PFSK-1 (cell line): ENCODE results near the gene CHD6.

Source experiments
- FOXP2 ChIP-seq: optimal IDR thresholded peaks from 2 replicates; pipeline ENCODE3; 2011; ENCODE audit warnings: borderline replicate concordance, control low read depth, inconsistent platforms; ENCODE audit not compliant: insufficient read depth; ENCODE audit errors: extremely low read length, extremely low read depth
- POLR2AphosphoS5 ChIP-seq: IDR thresholded peaks from 2 replicates; pipeline ENCODE4 v1.6.1; 2012; ENCODE audit warnings: low read depth, mild to moderate bottlenecking, control low read depth, low read length, moderate library complexity
- SIN3A ChIP-seq: IDR thresholded peaks from 2 replicates; pipeline ENCODE4 v1.6.1; 2012; ENCODE audit warnings: mild to moderate bottlenecking, low read length, moderate library complexity, borderline replicate concordance; ENCODE audit not compliant: insufficient read depth
- TAF1 ChIP-seq: IDR thresholded peaks from 2 replicates; pipeline ENCODE4 v1.6.1; 2012; ENCODE audit warnings: low read length, control low read depth, borderline replicate concordance; ENCODE audit not compliant: insufficient read depth
- TF ChIP-seq, protein P1 (sequence below), 2 experiments: IDR thresholded peaks; 2 replicates each; pipeline versions ENCODE4 v1.6.1 to v1.8.0; 2011 to 2012; ENCODE audit warnings: low read depth in 2 of 2, low read length in 2 of 2, control low read depth in 1 of 2, inconsistent platforms in 1 of 2, mild to moderate bottlenecking in 1 of 2, moderate library complexity in 1 of 2; ENCODE audit not compliant: insufficient read depth in 1 of 2

The CHD6 gene

DNA sequence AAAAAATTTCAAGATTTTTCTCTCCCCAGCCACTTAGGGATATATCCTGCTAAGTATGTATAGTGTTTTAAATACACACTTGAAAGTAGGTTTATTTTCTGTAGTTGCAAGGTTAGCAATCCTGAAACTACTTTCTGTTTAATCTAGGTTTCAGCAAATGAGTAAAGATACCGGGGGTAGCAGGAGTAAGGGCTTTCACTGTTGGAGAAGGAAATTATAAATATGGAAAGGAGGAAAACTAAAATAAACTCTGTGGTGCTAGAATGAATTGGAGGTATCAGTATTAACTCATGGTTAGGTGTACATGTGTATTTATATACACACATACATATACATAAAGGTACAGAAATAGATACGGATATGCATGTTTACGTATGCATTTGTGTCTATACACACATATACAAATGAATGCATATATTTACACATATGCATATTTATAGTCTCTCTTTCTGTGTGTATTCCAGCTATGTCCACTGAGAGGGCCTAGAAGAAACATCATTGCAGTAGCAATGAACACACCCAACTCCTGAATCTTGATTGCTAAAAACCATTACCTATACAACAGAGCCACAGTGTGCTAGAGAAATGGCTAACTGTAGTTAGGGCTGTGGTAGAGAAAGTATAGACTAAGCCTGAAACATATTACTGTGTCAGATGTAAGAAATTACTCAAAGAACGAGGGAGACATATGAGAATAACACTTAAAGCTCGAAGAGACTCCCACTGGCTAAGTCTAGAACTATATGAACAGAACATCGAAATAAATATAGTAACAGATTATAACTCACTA, 155.6 kb downstream of the CHD6 start:
- TF ChIP-seq, protein P1, sequence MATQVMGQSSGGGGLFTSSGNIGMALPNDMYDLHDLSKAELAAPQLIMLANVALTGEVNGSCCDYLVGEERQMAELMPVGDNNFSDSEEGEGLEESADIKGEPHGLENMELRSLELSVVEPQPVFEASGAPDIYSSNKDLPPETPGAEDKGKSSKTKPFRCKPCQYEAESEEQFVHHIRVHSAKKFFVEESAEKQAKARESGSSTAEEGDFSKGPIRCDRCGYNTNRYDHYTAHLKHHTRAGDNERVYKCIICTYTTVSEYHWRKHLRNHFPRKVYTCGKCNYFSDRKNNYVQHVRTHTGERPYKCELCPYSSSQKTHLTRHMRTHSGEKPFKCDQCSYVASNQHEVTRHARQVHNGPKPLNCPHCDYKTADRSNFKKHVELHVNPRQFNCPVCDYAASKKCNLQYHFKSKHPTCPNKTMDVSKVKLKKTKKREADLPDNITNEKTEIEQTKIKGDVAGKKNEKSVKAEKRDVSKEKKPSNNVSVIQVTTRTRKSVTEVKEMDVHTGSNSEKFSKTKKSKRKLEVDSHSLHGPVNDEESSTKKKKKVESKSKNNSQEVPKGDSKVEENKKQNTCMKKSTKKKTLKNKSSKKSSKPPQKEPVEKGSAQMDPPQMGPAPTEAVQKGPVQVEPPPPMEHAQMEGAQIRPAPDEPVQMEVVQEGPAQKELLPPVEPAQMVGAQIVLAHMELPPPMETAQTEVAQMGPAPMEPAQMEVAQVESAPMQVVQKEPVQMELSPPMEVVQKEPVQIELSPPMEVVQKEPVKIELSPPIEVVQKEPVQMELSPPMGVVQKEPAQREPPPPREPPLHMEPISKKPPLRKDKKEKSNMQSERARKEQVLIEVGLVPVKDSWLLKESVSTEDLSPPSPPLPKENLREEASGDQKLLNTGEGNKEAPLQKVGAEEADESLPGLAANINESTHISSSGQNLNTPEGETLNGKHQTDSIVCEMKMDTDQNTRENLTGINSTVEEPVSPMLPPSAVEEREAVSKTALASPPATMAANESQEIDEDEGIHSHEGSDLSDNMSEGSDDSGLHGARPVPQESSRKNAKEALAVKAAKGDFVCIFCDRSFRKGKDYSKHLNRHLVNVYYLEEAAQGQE (IDR thresholded peaks at IDR 0.05; ENCODE audit: insufficient read depth in 1 of 2, low read depth in 2 of 2, low read length in 2 of 2) = no peak
- TF ChIP-seq POLR2AphosphoS5 (no peak), TAF1 (no peak), FOXP2 (no peak), SIN3A (no peak)

DNA sequence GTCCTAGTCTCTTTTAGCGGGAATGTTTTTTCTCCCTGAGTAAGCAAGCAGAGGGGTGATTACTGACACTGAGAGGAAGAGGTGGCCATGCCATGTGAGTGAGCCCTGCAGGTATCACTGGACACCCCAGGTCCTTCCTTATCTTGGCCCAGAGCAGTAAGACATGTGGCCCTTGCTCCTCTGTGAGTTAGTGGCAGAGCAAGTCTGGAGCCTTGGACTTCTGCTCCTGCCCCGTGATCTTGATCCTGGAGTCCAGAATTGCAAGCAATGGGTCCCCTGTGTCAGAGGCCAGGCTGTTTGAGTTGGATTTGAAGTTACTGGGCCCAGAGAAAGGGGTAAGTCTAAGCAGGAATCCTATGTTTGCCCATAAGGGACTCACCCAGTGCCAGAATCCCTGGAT, 159.4 kb downstream of the CHD6 start:
- TF ChIP-seq TAF1 (no peak), SIN3A (no peak)

DNA sequence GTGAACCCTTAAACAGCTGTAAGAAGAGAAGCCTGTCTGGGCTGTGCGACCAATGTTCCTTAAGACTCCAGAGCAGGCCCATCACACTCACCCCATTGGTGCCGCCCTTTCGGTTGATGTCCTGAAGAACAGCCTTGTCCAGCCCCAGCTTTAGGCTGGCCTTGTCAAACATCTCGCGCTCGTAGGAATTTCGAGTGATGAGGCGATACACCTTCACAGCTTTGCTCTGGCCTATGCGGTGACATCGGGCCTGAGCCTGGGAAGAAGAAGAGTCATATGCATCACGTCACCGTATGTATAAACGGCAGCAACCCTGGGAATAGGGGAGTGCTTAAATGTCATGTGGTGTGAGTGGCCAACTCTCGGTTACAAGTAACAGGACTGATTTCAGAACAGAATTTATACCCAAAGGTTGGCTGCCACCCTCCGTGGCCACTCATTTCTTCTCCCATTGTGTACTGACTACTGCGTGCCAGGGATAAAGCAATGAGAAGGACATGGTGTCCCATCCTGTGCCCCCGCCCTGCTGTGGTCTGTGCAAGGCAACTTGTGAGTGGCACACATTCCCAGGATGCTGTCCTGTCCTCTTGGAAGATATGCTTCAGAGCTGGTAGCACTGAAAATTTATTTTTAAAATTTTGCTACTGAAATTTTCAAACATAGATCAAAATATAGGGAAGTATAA, 160.9 kb downstream of the CHD6 start:
- TF ChIP-seq FOXP2 (no peak), TAF1 (no peak), SIN3A (no peak), POLR2AphosphoS5 (no peak)
- TF ChIP-seq, protein P1 (IDR thresholded peaks at IDR 0.05; ENCODE audit: insufficient read depth in 1 of 2, low read depth in 2 of 2, low read length in 2 of 2) = no peak

DNA sequence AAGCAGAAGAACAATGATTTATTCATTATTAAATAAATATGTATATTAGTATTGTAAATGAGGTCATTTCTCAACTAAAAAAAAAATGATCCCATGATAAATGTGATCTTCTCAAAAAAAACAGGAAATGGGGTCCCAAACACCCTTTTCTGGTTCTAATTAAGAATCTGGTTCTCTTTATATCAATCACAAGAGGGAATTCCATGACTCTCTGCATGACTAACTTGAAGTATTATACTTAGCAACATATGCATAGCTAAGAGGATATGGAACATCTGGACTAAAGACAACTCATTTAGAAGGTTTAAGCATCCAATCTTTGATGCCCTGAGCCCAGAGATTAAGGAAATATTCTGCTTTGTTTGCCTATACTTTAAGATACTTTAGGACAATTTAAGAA, 161.8 kb downstream of the CHD6 start:
- TF ChIP-seq, protein P1 (IDR thresholded peaks at IDR 0.05; ENCODE audit: insufficient read depth in 1 of 2, low read depth in 2 of 2, low read length in 2 of 2) = no peak
- no peak for TF ChIP-seq FOXP2
- no peak for TF ChIP-seq POLR2AphosphoS5
- no peak for TF ChIP-seq SIN3A
- no peak for TF ChIP-seq TAF1

DNA sequence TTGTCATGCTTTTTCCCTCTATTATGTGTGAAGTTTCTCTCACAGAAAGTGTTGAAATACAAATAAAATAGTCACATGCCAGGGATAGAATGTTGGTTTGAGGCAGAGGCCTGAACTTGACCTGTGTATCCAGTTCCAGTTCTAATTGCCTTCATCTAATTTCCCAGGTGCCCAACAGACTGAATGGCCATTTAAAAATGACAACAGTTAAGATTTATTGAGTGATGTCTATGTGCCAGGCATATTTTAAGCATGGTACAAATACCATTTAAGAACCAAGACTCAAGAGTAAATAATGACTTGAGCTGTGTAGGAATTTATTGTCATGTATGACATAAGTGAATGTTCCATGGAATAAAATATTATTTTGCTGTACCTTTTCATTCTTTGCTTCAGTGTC, 163.9 kb downstream of the CHD6 start:
- no peak for TF ChIP-seq POLR2AphosphoS5
- no peak for TF ChIP-seq TAF1
- TF ChIP-seq SIN3A = no peak
- TF ChIP-seq FOXP2 = no peak
- TF ChIP-seq, protein P1 (IDR thresholded peaks at IDR 0.05; ENCODE audit: insufficient read depth in 1 of 2, low read depth in 2 of 2, low read length in 2 of 2) = no peak
